HG02852 (cell line): ENCODE measurements around the gene NCKAP5L.

Source experiments
- ATAC-seq: cut with Tn5 transposase; IDR thresholded peaks from one replicate; pipeline ENCODE4 v1.9.1; 2021; ENCODE audit warnings: mild to moderate bottlenecking, moderate library complexity; ENCODE audit not compliant: unreplicated experiment

The NCKAP5L gene

DNA sequence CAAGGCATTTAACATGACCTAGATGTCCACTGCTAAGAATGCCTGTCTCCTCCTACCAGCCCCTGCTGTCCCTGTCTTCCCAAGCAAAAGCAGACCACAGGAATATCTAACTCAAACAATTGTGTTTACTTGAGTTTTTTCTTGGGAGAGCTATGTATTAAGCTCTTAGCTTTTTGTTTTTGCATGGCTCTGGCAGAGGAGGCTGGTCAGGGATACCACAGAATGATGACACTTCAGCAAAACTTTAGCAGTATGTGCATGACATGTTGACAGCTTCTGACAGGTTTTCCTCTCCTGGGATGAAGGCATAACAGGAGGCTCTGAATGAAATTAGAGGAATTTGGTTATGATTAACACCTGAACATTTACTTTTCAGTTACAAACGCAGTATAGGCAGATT, 79.9 kb downstream of the NCKAP5L start:
- no peak for ATAC-seq

DNA sequence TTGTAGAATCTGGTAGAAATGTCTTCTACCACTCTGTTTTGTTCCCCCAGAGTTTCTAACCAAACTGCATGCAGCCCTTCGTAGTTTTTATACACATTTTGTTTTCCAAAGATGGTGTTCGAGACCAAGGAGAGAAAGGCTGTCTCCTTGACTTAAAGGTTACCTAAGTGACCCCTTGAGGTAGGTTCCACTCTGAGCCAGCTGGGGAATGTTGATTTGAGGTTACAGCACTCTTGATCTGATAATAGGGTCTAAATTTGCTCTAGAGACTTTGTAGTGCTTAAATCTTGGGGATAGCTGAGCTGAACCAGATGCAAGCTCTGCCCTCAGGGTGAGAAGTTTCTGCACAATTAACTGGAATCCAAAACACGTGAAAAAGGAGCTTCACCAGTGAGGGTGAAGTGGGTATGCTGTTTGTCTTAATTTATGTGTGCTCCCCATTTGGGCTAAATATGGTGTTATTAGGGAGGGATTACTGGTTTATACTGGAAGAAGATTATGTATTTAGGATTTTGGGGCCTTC, 83.8 kb downstream of the NCKAP5L start:
- no peak for ATAC-seq

DNA sequence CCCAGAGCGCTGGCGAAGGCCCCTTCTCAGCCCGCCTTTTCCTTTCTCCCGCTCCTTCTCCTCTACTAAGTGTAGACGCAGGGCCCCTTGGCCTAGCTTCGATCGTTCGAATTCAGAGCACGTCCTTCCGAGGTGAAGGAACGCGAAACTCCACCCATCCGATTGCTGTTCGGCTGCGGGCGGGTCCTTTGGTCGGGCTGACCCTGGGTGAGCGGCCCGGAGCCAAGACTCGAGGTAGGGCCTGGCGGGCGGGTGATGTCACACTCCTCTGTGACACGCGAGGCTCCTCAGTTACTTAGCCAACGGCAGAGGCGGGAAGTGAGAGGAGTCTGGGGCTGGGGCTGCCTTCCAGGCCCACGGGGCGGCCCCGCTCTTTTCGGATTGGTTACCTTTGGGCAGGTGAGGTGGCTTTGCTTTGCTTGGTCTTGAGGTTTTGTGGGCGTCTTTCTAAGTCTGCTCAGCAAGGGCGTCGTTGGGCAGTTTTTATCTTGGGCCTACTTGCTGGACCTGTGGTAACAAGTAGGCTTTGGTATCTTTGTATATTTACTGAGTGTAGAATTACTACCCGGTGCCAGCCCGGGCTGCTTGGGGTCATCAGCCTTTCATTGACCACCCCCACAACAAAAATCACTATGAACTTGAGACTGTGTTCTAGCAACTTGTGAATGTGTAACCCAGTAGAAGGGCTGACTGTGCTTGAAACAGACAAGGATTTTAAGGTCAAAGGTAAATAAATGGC, 86.2 kb downstream of the NCKAP5L start:
- peak; percentile 48 for ATAC-seq
